HG03280 (cell line): ENCODE data around the gene PADI1.

Experiments used
- ATAC-seq: cut with Tn5 transposase; IDR thresholded peaks from one replicate; pipeline ENCODE4 v1.9.1; 2021; ENCODE audit warnings: mild to moderate bottlenecking, moderate library complexity; ENCODE audit not compliant: unreplicated experiment

PADI1 gene

GRCh38 chr1:17204546-17205440, at the start of gene PADI1:
Gene PADI1, plus strand, starts transcription at chr1:17205128. Its CDS starts 90 bp downstream, at chr1:17205218.
- ATAC-seq: no peak

- ATAC-seq: no peak
Observed at GRCh38 chr1:17155257-17155920, 49.5 kb upstream of the PADI1 start.

GRCh38 chr1:17156108-17156507, 48.8 kb upstream of the PADI1 start:
- no peak for ATAC-seq

GRCh38 chr1:17158961-17159360, 46.0 kb upstream of the PADI1 start:
- ATAC-seq: no peak

GRCh38 chr1:17161137-17161740, 43.7 kb upstream of the PADI1 start:
- ATAC-seq: no peak

- ATAC-seq: no peak
Observed at GRCh38 chr1:17161926-17162800, 42.8 kb upstream of the PADI1 start.

- ATAC-seq: no peak
Observed at GRCh38 chr1:17162941-17163340, 42.0 kb upstream of the PADI1 start.

GRCh38 chr1:17163371-17163770, 41.6 kb upstream of the PADI1 start:
- no peak for ATAC-seq

GRCh38 chr1:17163789-17164666, 40.9 kb upstream of the PADI1 start:
- no peak for ATAC-seq

- ATAC-seq: no peak
Observed at GRCh38 chr1:17165823-17166222, 39.1 kb upstream of the PADI1 start.

GRCh38 chr1:17167041-17167785, 37.7 kb upstream of the PADI1 start:
- no peak for ATAC-seq

- ATAC-seq: no peak
Observed at GRCh38 chr1:17167786-17168090, 37.2 kb upstream of the PADI1 start.

GRCh38 chr1:17168091-17168876, 36.6 kb upstream of the PADI1 start:
- ATAC-seq: no peak

- ATAC-seq: no peak
Observed at GRCh38 chr1:17170571-17170970, 34.4 kb upstream of the PADI1 start.

GRCh38 chr1:17173217-17173616, 31.7 kb upstream of the PADI1 start:
- ATAC-seq: no peak

GRCh38 chr1:17176306-17177061, 28.4 kb upstream of the PADI1 start:
- no peak for ATAC-seq

GRCh38 chr1:17177651-17178050, 27.3 kb upstream of the PADI1 start:
- ATAC-seq: no peak
